Glomerular endothelial cell (primary cell): Measurements from ENCODE around the gene CBFA2T3. TPM values are rescaled to one million over a fixed set of nuclear protein-coding genes. Genes with fewer than 3 reads are reported as not detected.
"Not testable (repeated sequence)": the region's sequence is repeated elsewhere in the genome, so short reads cannot be mapped to it uniquely, and the experiment has no call there.

ENCODE experiments used
- DNase-seq: peaks from one replicate; pipeline ENCODE4 v3.0.0-alpha.2; 2011; ENCODE audit warnings: low read depth, low spot score; ENCODE audit errors: extremely low read depth
- total RNA-seq: library from RNA; depleted of rRNA; stranded (reverse); fragments of >200 nt; gene quantifications from 2 replicates; pipeline ENCODE4 v1.2.3, GENCODE V29; 2015

CBFA2T3 gene
- total RNA-seq, 1 donor from 2014 or later: 0.23 TPM

GRCh38 chr16:88896238-88897070 lies 80.6 kb downstream of the CBFA2T3 start:
- DNase-seq: no peak

- DNase-seq: no peak
Observed at GRCh38 chr16:88895335-88895734, 81.7 kb downstream of the CBFA2T3 start.

- no peak for DNase-seq
Observed at GRCh38 chr16:88894681-88895300, 82.2 kb downstream of the CBFA2T3 start.

- not testable (repeated sequence) for DNase-seq
Observed at GRCh38 chr16:88894266-88894665, 82.7 kb downstream of the CBFA2T3 start.

- no peak for DNase-seq
Observed at GRCh38 chr16:88893127-88893968, 83.7 kb downstream of the CBFA2T3 start.

GRCh38 chr16:88892065-88892464 lies 84.9 kb downstream of the CBFA2T3 start:
- no peak for DNase-seq

- DNase-seq: no peak
Observed at GRCh38 chr16:88891083-88891482, 85.9 kb downstream of the CBFA2T3 start.

GRCh38 chr16:88889702-88890352 lies 87.2 kb downstream of the CBFA2T3 start:
- DNase-seq: not testable (repeated sequence)

GRCh38 chr16:88888461-88889387 lies 88.3 kb downstream of the CBFA2T3 start:
- no peak for DNase-seq

- no peak for DNase-seq
Observed at GRCh38 chr16:88888057-88888456, 89.0 kb downstream of the CBFA2T3 start.

GRCh38 chr16:88886845-88887521 lies 90.0 kb downstream of the CBFA2T3 start:
- DNase-seq: no peak

GRCh38 chr16:88886420-88886844 lies 90.6 kb downstream of the CBFA2T3 start:
- no peak for DNase-seq

- no peak for DNase-seq
Observed at GRCh38 chr16:88885693-88886280, 91.2 kb downstream of the CBFA2T3 start.

GRCh38 chr16:88884569-88885271 lies 92.3 kb downstream of the CBFA2T3 start:
- DNase-seq: no peak

- DNase-seq: no peak
Observed at GRCh38 chr16:88883946-88884345, 93.1 kb downstream of the CBFA2T3 start.

- DNase-seq: no peak
Observed at GRCh38 chr16:88883117-88883895, 93.7 kb downstream of the CBFA2T3 start.

- DNase-seq: no peak
Observed at GRCh38 chr16:88882358-88883030, 94.5 kb downstream of the CBFA2T3 start.
